SK-N-SH treated with all-trans-retinoic acid at 6 μM for 48 hours (cell line): Measurements from ENCODE around the gene ZNF474.

Experiments used
- ATAC-seq: fragments of 200-7000 bp; cut with Tn5 transposase; 3 replicates; pipeline ENCODE4 v1.9.1; 2020; ENCODE audit warnings: mild to moderate bottlenecking, moderate library complexity
- BACH2 ChIP-seq: fragments of 250-450 bp; sonication (Bioruptor Pico); IDR thresholded peaks from 2 replicates; pipeline ENCODE4 v1.9.0; 2021; ENCODE audit warnings: mild to moderate bottlenecking, borderline replicate concordance
- CSDC2 ChIP-seq: fragments of 250-450 bp; sonication (Bioruptor Pico); IDR thresholded peaks from 2 replicates; pipeline ENCODE4 v1.5.0; 2020; ENCODE audit warnings: mild to moderate bottlenecking, moderate library complexity
- GLIS3 ChIP-seq: fragments of 250-450 bp; sonication (Bioruptor Pico); IDR thresholded peaks from 2 replicates; pipeline ENCODE4 v1.5.0; 2020; ENCODE audit warnings: mild to moderate bottlenecking, moderate library complexity
- ISL1 ChIP-seq: fragments of 250-450 bp; sonication (Bioruptor Pico); IDR thresholded peaks from 2 replicates; pipeline ENCODE4 v2.1.2; 2022; ENCODE audit warnings: mild to moderate bottlenecking, moderate library complexity
- OSR1 ChIP-seq: fragments of 250-450 bp; sonication (Bioruptor Pico); IDR thresholded peaks from 2 replicates; pipeline ENCODE4 v1.8.0; 2022; ENCODE audit warnings: moderate library complexity, mild to moderate bottlenecking, inconsistent platforms
- PPARA ChIP-seq: fragments of 250-450 bp; sonication (Bioruptor Pico); IDR thresholded peaks from 2 replicates; pipeline ENCODE4 v1.5.0; 2020; ENCODE audit warnings: mild to moderate bottlenecking, borderline replicate concordance
- RARB ChIP-seq: fragments of 250-450 bp; sonication (Bioruptor Pico); IDR thresholded peaks from 2 replicates; pipeline ENCODE4 v1.8.0; 2021; ENCODE audit warnings: mild to moderate bottlenecking, moderate library complexity
- SNAI2 ChIP-seq: fragments of 250-450 bp; sonication (Bioruptor Pico); IDR thresholded peaks from 2 replicates; pipeline ENCODE4 v1.5.0; 2020; ENCODE audit warnings: mild to moderate bottlenecking, moderate library complexity
- TCF4 ChIP-seq: fragments of 250-450 bp; sonication (Bioruptor Pico); IDR thresholded peaks from 2 replicates; pipeline ENCODE4 v1.8.0; 2021; ENCODE audit warnings: mild to moderate bottlenecking, moderate library complexity, borderline replicate concordance
- TOX ChIP-seq: fragments of 250-450 bp; sonication (Bioruptor Pico); IDR thresholded peaks from 2 replicates; pipeline ENCODE4 v1.8.0; 2021; ENCODE audit warnings: mild to moderate bottlenecking, moderate library complexity, borderline replicate concordance
- ZFP3 ChIP-seq: fragments of 250-450 bp; sonication (Bioruptor Pico); IDR thresholded peaks from 2 replicates; pipeline ENCODE4 v1.5.0; 2020; ENCODE audit warnings: mild to moderate bottlenecking, moderate library complexity
- ZFP30 ChIP-seq: fragments of 450-650 bp; formaldehyde crosslinking; IDR thresholded peaks from 2 replicates; pipeline ENCODE4 v1.5.0; 2022; ENCODE audit warnings: mild to moderate bottlenecking, moderate library complexity
- ZNF565 ChIP-seq: fragments of 450-650 bp; formaldehyde crosslinking; conservative IDR thresholded peaks from 2 replicates; pipeline ENCODE4 v1.5.0; 2020; ENCODE audit warnings: low read depth, mild to moderate bottlenecking, moderate library complexity
- ZNF70 ChIP-seq: fragments of 450-650 bp; formaldehyde crosslinking; IDR thresholded peaks from 2 replicates; pipeline ENCODE4 v1.5.0; 2020; ENCODE audit warnings: mild to moderate bottlenecking, moderate library complexity
- ZNF8 ChIP-seq: fragments of 450-650 bp; formaldehyde crosslinking; IDR thresholded peaks from 2 replicates; pipeline ENCODE4 v1.5.0; 2020; ENCODE audit warnings: mild to moderate bottlenecking, moderate library complexity
- TF ChIP-seq, protein P1 (sequence below): fragments of 250-450 bp; sonication (Bioruptor Pico); IDR thresholded peaks from 2 replicates; pipeline ENCODE4 v1.8.0; 2021; ENCODE audit warnings: low read depth, mild to moderate bottlenecking, moderate library complexity, borderline replicate concordance
- TF ChIP-seq, protein P2 (sequence below): fragments of 250-450 bp; sonication (Bioruptor Pico); IDR thresholded peaks from 2 replicates; pipeline ENCODE4 v1.5.0; 2020; ENCODE audit warnings: mild to moderate bottlenecking, moderate library complexity
- TF ChIP-seq, protein P3 (sequence below): fragments of 250-450 bp; sonication (Bioruptor Pico); IDR thresholded peaks from 2 replicates; pipeline ENCODE4 v1.8.0; 2020; ENCODE audit warnings: mild to moderate bottlenecking, moderate library complexity, borderline replicate concordance
- TF ChIP-seq, protein P4 (sequence below): fragments of 250-450 bp; sonication (Bioruptor Pico); IDR thresholded peaks from 2 replicates; pipeline ENCODE4 v1.5.1; 2021; ENCODE audit warnings: mild to moderate bottlenecking, moderate library complexity

Gene ZNF474

DNA sequence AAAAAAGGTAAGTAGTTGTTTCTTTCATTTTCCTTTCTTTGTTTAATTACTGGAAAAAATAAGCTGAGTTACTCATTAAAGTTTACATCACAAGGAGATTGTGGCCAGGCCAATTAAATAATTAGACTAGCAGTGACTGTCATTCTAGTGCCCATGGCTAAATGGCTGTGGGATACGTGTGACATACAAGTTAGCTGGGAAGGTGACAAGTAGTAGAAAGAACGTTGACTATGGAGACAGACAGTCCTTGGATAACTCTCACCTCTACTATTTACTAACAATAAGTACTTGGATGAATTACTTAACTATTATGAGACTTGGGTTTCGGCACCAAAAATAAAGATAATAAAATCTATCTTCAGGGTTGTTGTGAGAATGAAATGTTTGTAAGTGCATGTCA, 44.3 kb upstream of the ZNF474 start:
- no peak for ATAC-seq
- TF ChIP-seq ZNF8 (CRISPR knock-in tag) (no peak), CSDC2 (CRISPR knock-in tag) (no peak), PPARA (no peak), BACH2 (CRISPR knock-in tag) (no peak), TCF4 (CRISPR knock-in tag) (no peak), GLIS3 (CRISPR knock-in tag) (no peak), RARB (CRISPR knock-in tag) (no peak), ISL1 (no peak), SNAI2 (no peak), ZFP30 (CRISPR knock-in tag) (no peak), ZNF565 (CRISPR knock-in tag) (no peak), TOX (no peak), ZNF70 (no peak), ZFP3 (CRISPR knock-in tag) (no peak), OSR1 (CRISPR knock-in tag) (no peak)
- TF ChIP-seq, protein P1, sequence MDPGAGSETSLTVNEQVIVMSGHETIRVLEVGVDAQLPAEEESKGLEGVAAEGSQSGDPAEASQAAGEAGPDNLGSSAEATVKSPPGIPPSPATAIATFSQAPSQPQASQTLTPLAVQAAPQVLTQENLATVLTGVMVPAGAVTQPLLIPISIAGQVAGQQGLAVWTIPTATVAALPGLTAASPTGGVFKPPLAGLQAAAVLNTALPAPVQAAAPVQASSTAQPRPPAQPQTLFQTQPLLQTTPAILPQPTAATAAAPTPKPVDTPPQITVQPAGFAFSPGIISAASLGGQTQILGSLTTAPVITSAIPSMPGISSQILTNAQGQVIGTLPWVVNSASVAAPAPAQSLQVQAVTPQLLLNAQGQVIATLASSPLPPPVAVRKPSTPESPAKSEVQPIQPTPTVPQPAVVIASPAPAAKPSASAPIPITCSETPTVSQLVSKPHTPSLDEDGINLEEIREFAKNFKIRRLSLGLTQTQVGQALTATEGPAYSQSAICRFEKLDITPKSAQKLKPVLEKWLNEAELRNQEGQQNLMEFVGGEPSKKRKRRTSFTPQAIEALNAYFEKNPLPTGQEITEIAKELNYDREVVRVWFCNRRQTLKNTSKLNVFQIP (CRISPR knock-in tag), result no peak
- TF ChIP-seq, protein P2, sequence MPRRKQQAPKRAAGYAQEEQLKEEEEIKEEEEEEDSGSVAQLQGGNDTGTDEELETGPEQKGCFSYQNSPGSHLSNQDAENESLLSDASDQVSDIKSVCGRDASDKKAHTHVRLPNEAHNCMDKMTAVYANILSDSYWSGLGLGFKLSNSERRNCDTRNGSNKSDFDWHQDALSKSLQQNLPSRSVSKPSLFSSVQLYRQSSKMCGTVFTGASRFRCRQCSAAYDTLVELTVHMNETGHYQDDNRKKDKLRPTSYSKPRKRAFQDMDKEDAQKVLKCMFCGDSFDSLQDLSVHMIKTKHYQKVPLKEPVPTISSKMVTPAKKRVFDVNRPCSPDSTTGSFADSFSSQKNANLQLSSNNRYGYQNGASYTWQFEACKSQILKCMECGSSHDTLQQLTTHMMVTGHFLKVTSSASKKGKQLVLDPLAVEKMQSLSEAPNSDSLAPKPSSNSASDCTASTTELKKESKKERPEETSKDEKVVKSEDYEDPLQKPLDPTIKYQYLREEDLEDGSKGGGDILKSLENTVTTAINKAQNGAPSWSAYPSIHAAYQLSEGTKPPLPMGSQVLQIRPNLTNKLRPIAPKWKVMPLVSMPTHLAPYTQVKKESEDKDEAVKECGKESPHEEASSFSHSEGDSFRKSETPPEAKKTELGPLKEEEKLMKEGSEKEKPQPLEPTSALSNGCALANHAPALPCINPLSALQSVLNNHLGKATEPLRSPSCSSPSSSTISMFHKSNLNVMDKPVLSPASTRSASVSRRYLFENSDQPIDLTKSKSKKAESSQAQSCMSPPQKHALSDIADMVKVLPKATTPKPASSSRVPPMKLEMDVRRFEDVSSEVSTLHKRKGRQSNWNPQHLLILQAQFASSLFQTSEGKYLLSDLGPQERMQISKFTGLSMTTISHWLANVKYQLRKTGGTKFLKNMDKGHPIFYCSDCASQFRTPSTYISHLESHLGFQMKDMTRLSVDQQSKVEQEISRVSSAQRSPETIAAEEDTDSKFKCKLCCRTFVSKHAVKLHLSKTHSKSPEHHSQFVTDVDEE (CRISPR knock-in tag), result no peak
- TF ChIP-seq, protein P3, sequence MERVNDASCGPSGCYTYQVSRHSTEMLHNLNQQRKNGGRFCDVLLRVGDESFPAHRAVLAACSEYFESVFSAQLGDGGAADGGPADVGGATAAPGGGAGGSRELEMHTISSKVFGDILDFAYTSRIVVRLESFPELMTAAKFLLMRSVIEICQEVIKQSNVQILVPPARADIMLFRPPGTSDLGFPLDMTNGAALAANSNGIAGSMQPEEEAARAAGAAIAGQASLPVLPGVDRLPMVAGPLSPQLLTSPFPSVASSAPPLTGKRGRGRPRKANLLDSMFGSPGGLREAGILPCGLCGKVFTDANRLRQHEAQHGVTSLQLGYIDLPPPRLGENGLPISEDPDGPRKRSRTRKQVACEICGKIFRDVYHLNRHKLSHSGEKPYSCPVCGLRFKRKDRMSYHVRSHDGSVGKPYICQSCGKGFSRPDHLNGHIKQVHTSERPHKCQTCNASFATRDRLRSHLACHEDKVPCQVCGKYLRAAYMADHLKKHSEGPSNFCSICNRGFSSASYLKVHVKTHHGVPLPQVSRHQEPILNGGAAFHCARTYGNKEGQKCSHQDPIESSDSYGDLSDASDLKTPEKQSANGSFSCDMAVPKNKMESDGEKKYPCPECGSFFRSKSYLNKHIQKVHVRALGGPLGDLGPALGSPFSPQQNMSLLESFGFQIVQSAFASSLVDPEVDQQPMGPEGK, result no peak
- TF ChIP-seq, protein P4, sequence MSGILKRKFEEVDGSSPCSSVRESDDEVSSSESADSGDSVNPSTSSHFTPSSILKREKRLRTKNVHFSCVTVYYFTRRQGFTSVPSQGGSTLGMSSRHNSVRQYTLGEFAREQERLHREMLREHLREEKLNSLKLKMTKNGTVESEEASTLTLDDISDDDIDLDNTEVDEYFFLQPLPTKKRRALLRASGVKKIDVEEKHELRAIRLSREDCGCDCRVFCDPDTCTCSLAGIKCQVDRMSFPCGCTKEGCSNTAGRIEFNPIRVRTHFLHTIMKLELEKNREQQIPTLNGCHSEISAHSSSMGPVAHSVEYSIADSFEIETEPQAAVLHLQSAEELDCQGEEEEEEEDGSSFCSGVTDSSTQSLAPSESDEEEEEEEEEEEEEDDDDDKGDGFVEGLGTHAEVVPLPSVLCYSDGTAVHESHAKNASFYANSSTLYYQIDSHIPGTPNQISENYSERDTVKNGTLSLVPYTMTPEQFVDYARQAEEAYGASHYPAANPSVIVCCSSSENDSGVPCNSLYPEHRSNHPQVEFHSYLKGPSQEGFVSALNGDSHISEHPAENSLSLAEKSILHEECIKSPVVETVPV (CRISPR knock-in tag), result no peak

DNA sequence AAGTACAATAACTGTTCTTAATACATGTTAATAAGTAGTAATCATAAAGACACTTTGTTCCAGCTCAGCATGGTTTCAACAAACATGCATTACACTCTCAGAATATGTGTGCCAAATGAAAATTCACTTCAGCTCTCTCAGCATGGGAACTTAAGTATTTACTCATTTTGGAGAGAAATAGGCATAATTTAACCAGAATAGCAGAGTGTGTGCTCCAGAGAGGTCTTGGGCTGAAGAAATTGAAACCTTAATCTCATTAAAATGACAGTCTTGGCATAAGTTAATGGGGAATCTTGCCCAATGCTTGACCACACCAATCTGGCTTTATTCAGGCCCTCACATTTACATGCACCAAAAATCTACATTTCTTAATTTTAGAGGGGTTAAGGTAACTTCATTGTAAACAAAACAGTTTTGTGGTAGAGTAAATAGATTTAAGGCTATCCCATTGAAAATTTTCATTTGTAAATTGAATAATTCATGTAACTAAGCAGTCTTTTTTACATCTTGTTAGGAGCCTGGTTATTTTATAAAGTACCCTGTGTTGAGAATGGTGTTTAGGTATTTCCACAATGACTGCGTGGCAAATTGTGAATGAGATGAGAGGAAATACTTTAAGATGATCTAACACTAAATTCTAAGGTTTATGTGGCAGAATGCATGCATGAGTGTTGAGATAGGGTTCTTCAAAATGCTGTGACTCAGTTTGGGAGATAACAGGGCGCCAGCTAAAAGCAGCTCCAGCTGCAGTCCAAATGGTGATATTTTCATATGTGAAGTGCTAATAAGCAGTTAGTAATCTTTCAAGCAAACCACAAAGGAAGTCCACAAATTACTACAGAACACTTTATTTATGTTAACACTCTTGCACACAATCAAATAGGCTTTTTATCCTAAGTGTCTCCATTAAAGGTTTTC, 40.0 kb upstream of the ZNF474 start:
- ATAC-seq, result no peak
- TF ChIP-seq, protein P4 (CRISPR knock-in tag), result no peak
- no peak for TF ChIP-seq ZNF565 (CRISPR knock-in tag)
- no peak for TF ChIP-seq ZNF70
- no peak for TF ChIP-seq SNAI2
- TF ChIP-seq CSDC2 (CRISPR knock-in tag), result no peak
- TF ChIP-seq, protein P3, result no peak
- TF ChIP-seq, all 23 proteins: peak for 0
